ENCODE measurements around the gene FGFR1OP2. TPM values are rescaled to one million over a fixed set of nuclear protein-coding genes. Genes with fewer than 3 reads are reported as not detected.

Gene FGFR1OP2
- total and polyA plus RNA-seq, 2 of the 4 experiments (the other 2 are of a cell fraction) = 26.7 to 31.0 TPM

DNA sequence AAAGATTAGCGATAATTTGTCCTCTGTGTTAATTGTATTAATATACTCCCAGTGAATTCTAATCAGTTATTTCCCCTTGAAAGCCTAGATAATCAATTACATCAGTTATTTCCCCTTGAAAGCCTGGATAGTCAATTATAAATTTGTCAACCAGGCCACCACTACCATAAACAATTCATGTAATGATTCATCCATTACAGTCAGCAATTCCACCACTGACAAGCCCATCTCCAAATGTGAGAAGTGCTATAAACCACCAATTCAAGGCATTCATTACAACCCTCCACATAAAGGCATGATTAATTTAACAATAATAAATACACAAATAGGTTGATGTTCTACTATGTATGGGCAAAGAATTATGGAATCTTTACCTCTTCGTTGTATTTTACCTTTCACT, 41.4 kb upstream of the FGFR1OP2 start:
- Histone ChIP-seq H2BK5ac (ENCODE audit: low read depth, low read length, poor library complexity, severe bottlenecking) (no peak overlapping the region), H2AK9ac (replicated peaks; ENCODE audit: low read depth, low read length, poor library complexity) (no peak overlapping the region), H3K4me1 (ENCODE audit: control insufficient read depth, insufficient read depth, low read length) (no peaks in the 10 kb centered on the region), H3K14ac (replicated peaks; ENCODE audit: low read depth, low read length) (no peak overlapping the region), H2BK120ac (ENCODE audit: low read depth, low read length) (no peak overlapping the region), H3K79me1 (ENCODE audit: low read depth in 1 of 2, low read length in 2 of 2) (no peaks in the 10 kb centered on the region), H3K23ac (ENCODE audit: low read depth, low read length) (no peak overlapping the region), H2AK5ac (ENCODE audit: low read depth, low read length) (no peak overlapping the region), H3K18ac (ENCODE audit: low read depth, low read length) (no peak overlapping the region), H3K9me3 (ENCODE audit: control insufficient read depth, insufficient read depth, low read length) (no peaks in the 10 kb centered on the region), H3K4me3 (ENCODE audit: insufficient read depth, low read depth, low read length) (no peak overlapping the region), H4K91ac (ENCODE audit: insufficient read depth, low read depth, low read length) (no peak overlapping the region), H3K9me1 (ENCODE audit: insufficient read depth, low read length) (no peaks in the 10 kb centered on the region; the same call in 1 of the 2 replicates), H3K27me3 (ENCODE audit: control insufficient read depth, insufficient read depth, low read length) (no peaks in the 10 kb centered on the region), H3K56ac (ENCODE audit: extremely low read depth, insufficient read depth, low read length) (no peak overlapping the region), H3K4me2 (ENCODE audit: low read depth, low read length) (no peak overlapping the region), H3K9ac (ENCODE audit: low read depth, low read length) (no peak overlapping the region), H2AFZ (replicated peaks; ENCODE audit: low read length, poor library complexity) (no peak overlapping the region), H4K20me1 (ENCODE audit: insufficient read depth, low read length) (no peaks in the 10 kb centered on the region), H2BK20ac (ENCODE audit: low read depth, low read length) (no peak overlapping the region), H3K4ac (ENCODE audit: low read depth, low read length) (no peak overlapping the region), H2BK15ac (ENCODE audit: low read depth, low read length) (no peak overlapping the region), H4K5ac (ENCODE audit: low read depth, low read length) (no peak overlapping the region), H4K8ac (ENCODE audit: low read depth in 2 of 2, low read length in 2 of 2) (no peak overlapping the region), H3K36me3 (ENCODE audit: control insufficient read depth, insufficient read depth, low read length) (no peaks in the 10 kb centered on the region), H3K27ac (ENCODE audit: insufficient read depth, low read length) (no peak overlapping the region)
- TF ChIP-seq SMC3 (IDR thresholded peaks at IDR 0.05; ENCODE audit: low read depth, low read length) (no peak), RAD21 (IDR thresholded peaks at IDR 0.05; ENCODE audit: low read length) (no peak), RCOR1 (IDR thresholded peaks at IDR 0.05; ENCODE audit: insufficient replicate concordance, low read length) (no peak), POLR2A (IDR thresholded peaks at IDR 0.05; ENCODE audit: low read depth, low read length) (no peak), RFX5 (IDR thresholded peaks at IDR 0.05; ENCODE audit: low read depth, low read length) (no peak), MAZ (IDR thresholded peaks at IDR 0.05; ENCODE audit: borderline replicate concordance, low read depth, low read length) (no peak), CHD1 (IDR thresholded peaks at IDR 0.05; ENCODE audit: low read depth, low read length) (no peak), FOS (IDR thresholded peaks at IDR 0.05; ENCODE audit: low read depth, low read length) (no peak), MAFK (IDR thresholded peaks at IDR 0.05; ENCODE audit: low read depth, low read length) (no peak), NFE2L2 (IDR thresholded peaks at IDR 0.05; ENCODE audit: low read depth, low read length) (no peak), MXI1 (IDR thresholded peaks at IDR 0.05; ENCODE audit: borderline replicate concordance, low read depth, low read length) (no peak), BHLHE40 (IDR thresholded peaks at IDR 0.05; ENCODE audit: low read depth, low read length) (no peak), CEBPB (IDR thresholded peaks at IDR 0.05; ENCODE audit: low read depth, low read length) (no peak)
- TF ChIP-seq, protein P1, sequence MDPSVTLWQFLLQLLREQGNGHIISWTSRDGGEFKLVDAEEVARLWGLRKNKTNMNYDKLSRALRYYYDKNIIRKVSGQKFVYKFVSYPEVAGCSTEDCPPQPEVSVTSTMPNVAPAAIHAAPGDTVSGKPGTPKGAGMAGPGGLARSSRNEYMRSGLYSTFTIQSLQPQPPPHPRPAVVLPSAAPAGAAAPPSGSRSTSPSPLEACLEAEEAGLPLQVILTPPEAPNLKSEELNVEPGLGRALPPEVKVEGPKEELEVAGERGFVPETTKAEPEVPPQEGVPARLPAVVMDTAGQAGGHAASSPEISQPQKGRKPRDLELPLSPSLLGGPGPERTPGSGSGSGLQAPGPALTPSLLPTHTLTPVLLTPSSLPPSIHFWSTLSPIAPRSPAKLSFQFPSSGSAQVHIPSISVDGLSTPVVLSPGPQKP (IDR thresholded peaks at IDR 0.05; ENCODE audit: borderline replicate concordance, low read depth, low read length) = no peak
- TF ChIP-seq, protein P2, sequence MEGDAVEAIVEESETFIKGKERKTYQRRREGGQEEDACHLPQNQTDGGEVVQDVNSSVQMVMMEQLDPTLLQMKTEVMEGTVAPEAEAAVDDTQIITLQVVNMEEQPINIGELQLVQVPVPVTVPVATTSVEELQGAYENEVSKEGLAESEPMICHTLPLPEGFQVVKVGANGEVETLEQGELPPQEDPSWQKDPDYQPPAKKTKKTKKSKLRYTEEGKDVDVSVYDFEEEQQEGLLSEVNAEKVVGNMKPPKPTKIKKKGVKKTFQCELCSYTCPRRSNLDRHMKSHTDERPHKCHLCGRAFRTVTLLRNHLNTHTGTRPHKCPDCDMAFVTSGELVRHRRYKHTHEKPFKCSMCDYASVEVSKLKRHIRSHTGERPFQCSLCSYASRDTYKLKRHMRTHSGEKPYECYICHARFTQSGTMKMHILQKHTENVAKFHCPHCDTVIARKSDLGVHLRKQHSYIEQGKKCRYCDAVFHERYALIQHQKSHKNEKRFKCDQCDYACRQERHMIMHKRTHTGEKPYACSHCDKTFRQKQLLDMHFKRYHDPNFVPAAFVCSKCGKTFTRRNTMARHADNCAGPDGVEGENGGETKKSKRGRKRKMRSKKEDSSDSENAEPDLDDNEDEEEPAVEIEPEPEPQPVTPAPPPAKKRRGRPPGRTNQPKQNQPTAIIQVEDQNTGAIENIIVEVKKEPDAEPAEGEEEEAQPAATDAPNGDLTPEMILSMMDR (conservative IDR thresholded peaks at IDR 0.05; ENCODE audit: low read depth, low read length) = no peak
- TF ChIP-seq, protein P3, sequence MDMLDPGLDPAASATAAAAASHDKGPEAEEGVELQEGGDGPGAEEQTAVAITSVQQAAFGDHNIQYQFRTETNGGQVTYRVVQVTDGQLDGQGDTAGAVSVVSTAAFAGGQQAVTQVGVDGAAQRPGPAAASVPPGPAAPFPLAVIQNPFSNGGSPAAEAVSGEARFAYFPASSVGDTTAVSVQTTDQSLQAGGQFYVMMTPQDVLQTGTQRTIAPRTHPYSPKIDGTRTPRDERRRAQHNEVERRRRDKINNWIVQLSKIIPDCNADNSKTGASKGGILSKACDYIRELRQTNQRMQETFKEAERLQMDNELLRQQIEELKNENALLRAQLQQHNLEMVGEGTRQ (IDR thresholded peaks at IDR 0.05; ENCODE audit: low read depth, low read length) = no peak
- dilution Hi-C loops (cut with HindIII; ENCODE audit: low sequenced_read_pairs, unreplicated experiment) = no loop called here
- no TSS peak for BruUV-seq (replicated peaks)
- intact Hi-C loops (cut with micrococcal nuclease) = no loop called here
- WGBS, 2 experiments (ENCODE audit: extremely low coverage in 2 of 2, insufficient read length in 1 of 2) = no CpG with 5 or more reads among the region's 2 CpGs
- in situ Hi-C loops (cut with MboI; ENCODE audit: low sequenced_read_pairs) = no loop called here
- CTCF ChIA-PET = interaction anchor here (1.3 kb wide), 1 partner anchor 12 kb away, joined by 5 read pairs; no protein-coding TSS in a partner anchor
- no peak for ATAC-seq (ENCODE audit: low read depth)
- POLR2A ChIA-PET (ENCODE audit: unreplicated experiment) = no interaction called here
- DNase-seq = no peak

Data from IMR-90 (cell line).